Omental fat pad (tissue), 4 donors: ENCODE measurements around the gene PCBP3. TPM values are rescaled to one million over a fixed set of nuclear protein-coding genes. Genes with fewer than 3 reads are reported as not detected.

Experiments used
- ATAC-seq: fragments of 150-250 bp; one replicate; pipeline ENCODE4 v1.9.1; 2016; ENCODE audit warnings: mild to moderate bottlenecking, moderate library complexity; ENCODE audit not compliant: low FRiP score
- DNase-seq: peaks from one replicate; pipeline ENCODE4 v3.0.0-alpha.2; 2019; ENCODE audit warnings: low spot score
- total RNA-seq, 4 donors: library from RNA; depleted of rRNA; stranded (reverse); fragments of >200 nt; gene quantifications; one replicate each; pipeline ENCODE4 v1.1.0, GENCODE V29; 2016
- TF ChIP-seq, protein P1 (sequence below), 3 donors: fragments of 450-650 bp; IDR thresholded peaks; one replicate each; pipeline ENCODE4 v1.5.1; 2016 to 2017; ENCODE audit warnings: antibody characterized with exemption in 3 of 3, mild to moderate bottlenecking in 3 of 3, moderate library complexity in 2 of 3

The PCBP3 gene
- total RNA-seq, 4 donors from 2014 or later: 1.1 to 26.8 (median 14.8) TPM

DNA sequence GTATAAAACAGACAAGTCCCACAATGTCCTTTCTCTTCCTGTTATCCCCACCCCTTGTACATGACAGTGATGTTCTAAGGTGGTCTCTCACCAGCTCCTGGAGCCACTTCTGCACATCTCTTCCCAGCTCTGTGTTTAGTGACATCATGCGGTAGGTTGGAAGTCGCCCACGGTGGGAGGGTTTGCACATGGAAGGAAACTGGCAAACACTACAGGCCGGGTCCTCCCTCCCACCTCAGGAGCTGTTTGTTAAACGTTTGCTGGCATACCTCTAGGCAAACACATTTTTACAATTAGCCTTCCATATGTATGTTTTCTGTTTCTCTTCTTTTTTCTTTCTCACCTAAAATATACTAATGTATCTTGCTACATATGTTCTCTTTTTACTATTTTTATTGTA lies 107.4 kb downstream of the PCBP3 start:
- ATAC-seq: no peak
- no peak for DNase-seq
- TF ChIP-seq, protein P1, sequence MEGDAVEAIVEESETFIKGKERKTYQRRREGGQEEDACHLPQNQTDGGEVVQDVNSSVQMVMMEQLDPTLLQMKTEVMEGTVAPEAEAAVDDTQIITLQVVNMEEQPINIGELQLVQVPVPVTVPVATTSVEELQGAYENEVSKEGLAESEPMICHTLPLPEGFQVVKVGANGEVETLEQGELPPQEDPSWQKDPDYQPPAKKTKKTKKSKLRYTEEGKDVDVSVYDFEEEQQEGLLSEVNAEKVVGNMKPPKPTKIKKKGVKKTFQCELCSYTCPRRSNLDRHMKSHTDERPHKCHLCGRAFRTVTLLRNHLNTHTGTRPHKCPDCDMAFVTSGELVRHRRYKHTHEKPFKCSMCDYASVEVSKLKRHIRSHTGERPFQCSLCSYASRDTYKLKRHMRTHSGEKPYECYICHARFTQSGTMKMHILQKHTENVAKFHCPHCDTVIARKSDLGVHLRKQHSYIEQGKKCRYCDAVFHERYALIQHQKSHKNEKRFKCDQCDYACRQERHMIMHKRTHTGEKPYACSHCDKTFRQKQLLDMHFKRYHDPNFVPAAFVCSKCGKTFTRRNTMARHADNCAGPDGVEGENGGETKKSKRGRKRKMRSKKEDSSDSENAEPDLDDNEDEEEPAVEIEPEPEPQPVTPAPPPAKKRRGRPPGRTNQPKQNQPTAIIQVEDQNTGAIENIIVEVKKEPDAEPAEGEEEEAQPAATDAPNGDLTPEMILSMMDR (IDR thresholded peaks at IDR 0.05): no peak

DNA sequence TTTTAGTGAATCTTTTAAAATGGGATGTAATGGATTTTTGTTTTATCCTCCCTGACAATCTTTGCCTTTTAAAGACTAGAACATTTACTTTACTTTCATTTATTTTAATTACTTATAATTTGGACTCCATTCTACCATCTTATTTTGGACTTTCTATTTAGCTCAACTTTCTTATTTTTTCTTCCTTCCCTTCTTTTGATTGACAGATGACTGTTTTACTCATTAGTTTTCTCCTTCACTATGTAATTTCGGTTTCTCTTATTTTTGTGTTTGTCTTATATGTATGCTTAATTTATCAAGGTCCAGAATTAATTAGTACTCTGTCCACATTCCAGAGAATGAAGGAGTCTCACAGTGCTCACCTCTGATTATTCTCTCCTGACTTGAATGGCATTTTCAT lies 109.9 kb downstream of the PCBP3 start:
- ATAC-seq: no peak
- DNase-seq: no peak
- TF ChIP-seq, protein P1 (IDR thresholded peaks at IDR 0.05): no peak

DNA sequence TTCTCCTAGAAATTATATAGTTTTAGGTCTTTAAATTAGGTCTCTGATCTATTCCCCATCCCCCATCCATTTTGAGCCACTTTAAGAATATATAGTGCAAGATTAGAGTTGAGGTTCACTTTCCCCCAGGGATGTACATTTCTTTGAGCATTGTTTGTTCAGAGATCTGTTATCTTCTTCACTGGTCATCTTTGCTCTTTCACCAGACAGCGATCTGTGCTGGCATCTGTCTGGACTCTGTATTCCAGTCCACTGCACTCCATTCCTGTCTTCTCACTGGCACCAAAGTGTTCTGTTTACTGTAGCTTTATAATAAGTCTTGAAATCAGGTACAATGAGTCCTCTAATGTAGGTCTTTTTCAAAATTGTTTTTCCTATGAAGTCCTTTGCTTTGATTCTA lies 112.5 kb downstream of the PCBP3 start:
- ATAC-seq: no peak
- TF ChIP-seq, protein P1 (IDR thresholded peaks at IDR 0.05): no peak
- DNase-seq: no peak

DNA sequence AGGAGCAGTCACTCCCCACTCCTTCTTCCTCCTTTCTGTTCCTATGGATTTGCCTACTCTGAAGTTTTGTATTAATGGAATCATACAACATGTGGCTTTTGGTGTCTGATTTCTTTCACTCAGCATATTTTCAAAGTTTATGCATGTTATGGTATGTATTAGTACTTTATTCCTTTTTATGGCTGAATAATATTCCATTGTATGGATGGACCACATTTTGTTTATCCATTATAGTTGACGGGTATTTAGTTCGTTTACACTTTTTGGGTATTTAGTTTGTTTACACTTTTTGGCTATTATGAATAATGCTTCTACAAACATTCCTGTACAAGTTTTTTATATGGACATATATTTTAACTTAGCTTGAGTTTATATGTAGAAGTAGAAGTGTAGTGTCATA lies 113.1 kb downstream of the PCBP3 start:
- no peak for DNase-seq
- ATAC-seq: no peak
- TF ChIP-seq, protein P1 (IDR thresholded peaks at IDR 0.05): no peak

DNA sequence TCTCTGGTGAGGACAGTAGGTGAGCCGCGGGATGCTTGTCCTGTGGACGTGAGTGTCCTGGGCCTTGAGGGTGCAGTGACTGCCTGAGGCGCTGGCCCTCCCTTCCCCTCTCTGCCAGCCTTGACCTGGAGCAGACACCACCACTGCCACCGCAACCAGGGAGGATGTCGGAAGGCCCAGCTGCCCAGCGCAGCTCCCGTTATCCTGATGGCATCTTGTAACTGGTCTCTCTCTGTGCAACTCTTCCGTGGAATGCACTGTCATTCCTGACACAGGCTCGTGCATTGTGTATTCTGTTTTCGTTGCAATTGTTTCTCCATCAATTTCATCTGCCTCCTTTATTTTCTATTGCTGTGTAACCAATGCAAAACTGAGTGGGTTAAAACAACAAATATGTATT lies 118.2 kb downstream of the PCBP3 start:
- TF ChIP-seq, protein P1 (IDR thresholded peaks at IDR 0.05): no peak
- ATAC-seq (no peak), DNase-seq (no peak)

DNA sequence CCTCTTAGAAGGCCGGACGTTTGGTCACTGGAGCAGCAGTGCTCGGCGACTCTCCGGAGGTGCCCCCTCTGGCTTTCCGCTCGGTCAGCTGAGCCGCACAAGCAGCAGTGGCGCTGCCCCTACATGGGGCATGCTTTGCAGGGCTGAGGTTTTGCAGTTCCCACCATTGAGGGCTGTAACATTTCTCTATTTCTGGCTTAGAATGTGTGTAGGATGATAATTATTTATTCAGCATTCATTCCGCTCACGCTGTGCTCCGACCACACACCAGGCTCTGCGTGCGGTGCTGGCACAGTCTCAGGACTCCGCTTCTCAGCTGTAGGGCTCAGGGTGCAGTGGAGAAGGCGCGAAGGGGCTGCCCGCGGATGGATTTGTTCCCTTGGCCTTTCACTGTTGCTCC lies 119.5 kb downstream of the PCBP3 start:
- TF ChIP-seq, protein P1 (IDR thresholded peaks at IDR 0.05): no peak
- no peak for ATAC-seq
- no peak for DNase-seq

DNA sequence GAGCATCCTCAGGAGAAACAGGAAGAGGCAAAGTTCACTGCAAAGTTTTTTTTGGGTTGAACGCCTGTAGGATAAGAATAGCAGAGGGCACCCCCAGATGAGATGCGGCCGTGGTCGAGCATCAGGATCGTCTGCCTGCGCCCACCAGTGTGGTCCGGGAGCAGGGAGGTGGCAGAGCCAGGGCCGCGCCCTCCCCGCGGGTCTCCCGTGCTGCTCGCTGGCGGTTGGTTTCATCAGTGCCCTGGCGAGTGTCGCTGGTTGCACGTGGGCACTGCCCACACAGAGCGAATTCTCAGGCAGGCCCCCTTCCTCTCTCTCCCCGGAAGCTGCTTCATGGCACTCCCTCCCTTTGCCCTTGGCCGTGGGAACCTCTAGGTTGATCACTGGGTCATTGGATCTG lies 120.0 kb downstream of the PCBP3 start:
- DNase-seq (no peak), ATAC-seq (no peak)
- TF ChIP-seq, protein P1 (IDR thresholded peaks at IDR 0.05): no peak
